ENCODE measurements around the gene CLPX. TPM values are rescaled to one million over a fixed set of nuclear protein-coding genes. Genes with fewer than 3 reads are reported as not detected.

CLPX gene
- total RNA-seq, 2 experiments from 2014 or later, result 26.0 to 53.3 TPM

DNA sequence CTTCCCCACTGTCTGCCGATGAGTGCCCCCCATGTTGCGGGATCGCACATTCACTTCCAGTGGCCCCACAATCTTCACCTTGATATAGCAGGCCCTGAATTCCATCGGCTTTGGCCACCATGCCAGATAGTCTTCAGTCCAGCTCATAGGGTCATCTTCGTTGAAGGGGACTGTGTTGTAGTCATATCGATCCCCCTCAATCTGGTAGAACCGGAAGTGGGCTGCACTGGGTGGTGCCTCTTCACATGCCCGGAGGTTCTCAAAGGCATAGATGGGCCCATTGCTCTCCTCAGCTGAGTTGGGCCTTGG is 12.1 kb upstream of the CLPX start:
- no peaks in the 10 kb centered on the region for H3K36me3 ChIP-seq (ENCODE audit: insufficient read depth, low read length)
- intact Hi-C loops (cut with micrococcal nuclease; ENCODE audit: unreplicated experiment), result no loop called here
- H3K27ac ChIP-seq (ENCODE audit: low read depth, low read length, poor library complexity, severe bottlenecking), result no peak overlapping the region
- no peaks in the 10 kb centered on the region for H4K20me1 ChIP-seq (ENCODE audit: insufficient read depth, low read length)
- DNase-seq (ENCODE audit: low spot score), result no peak
- ChIA-PET POLR2A (no interaction called here), CTCF (ENCODE audit: unreplicated experiment) (no interaction called here)
- H3K9me2 ChIP-seq (ENCODE audit: insufficient read depth, low read length), result no peaks in the 10 kb centered on the region
- BruUV-seq (replicated peaks), result no TSS peak
- no peak overlapping the region for H3K4me3 ChIP-seq (ENCODE audit: low read depth, low read length, poor library complexity, severe bottlenecking)
- H3K9me3 ChIP-seq (ENCODE audit: low read length), result no peaks in the 10 kb centered on the region
- no peak overlapping the region for H3K4me2 ChIP-seq (ENCODE audit: low read length)
- no peaks in the 10 kb centered on the region for H3K4me1 ChIP-seq (ENCODE audit: insufficient read depth, low read length, poor library complexity, severe bottlenecking)
- H2AFZ ChIP-seq (ENCODE audit: low read length), result no peak overlapping the region
- no peaks in the 10 kb centered on the region for H3K79me2 ChIP-seq (ENCODE audit: insufficient read depth, low read depth, low read length)
- no peak for TF ChIP-seq CTCF (conservative IDR thresholded peaks at IDR 0.05; ENCODE audit: low read length)
- no peak for TF ChIP-seq EZH2phosphoT487 (IDR thresholded peaks at IDR 0.05; ENCODE audit: borderline replicate concordance, low read depth, low read length)

- no TSS peak for BruUV-seq (replicated peaks)
- Histone ChIP-seq H3K36me3 (ENCODE audit: insufficient read depth, low read length) (no peaks in the 10 kb centered on the region), H3K4me3 (ENCODE audit: low read depth, low read length, poor library complexity, severe bottlenecking) (no peak overlapping the region), H3K9me2 (ENCODE audit: insufficient read depth, low read length) (no peaks in the 10 kb centered on the region), H2AFZ (ENCODE audit: low read length) (no peak overlapping the region), H3K4me1 (ENCODE audit: insufficient read depth, low read length, poor library complexity, severe bottlenecking) (no peaks in the 10 kb centered on the region), H3K4me2 (ENCODE audit: low read length) (no peak overlapping the region), H3K9me3 (ENCODE audit: low read length) (no peaks in the 10 kb centered on the region), H4K20me1 (ENCODE audit: insufficient read depth, low read length) (no peaks in the 10 kb centered on the region), H3K27ac (ENCODE audit: low read depth, low read length, poor library complexity, severe bottlenecking) (no peak overlapping the region), H3K79me2 (ENCODE audit: insufficient read depth, low read depth, low read length) (no peaks in the 10 kb centered on the region)
- ChIA-PET CTCF (ENCODE audit: unreplicated experiment) (no interaction called here), POLR2A (no interaction called here)
- intact Hi-C loops (cut with micrococcal nuclease; ENCODE audit: unreplicated experiment), result no loop called here
- DNase-seq (ENCODE audit: low spot score), result no peak
- TF ChIP-seq EZH2phosphoT487 (IDR thresholded peaks at IDR 0.05; ENCODE audit: borderline replicate concordance, low read depth, low read length) (no peak), CTCF (conservative IDR thresholded peaks at IDR 0.05; ENCODE audit: low read length) (no peak)
Measured at GRCh38 chr15:65196637-65197336, 11.6 kb upstream of the CLPX start.

DNA sequence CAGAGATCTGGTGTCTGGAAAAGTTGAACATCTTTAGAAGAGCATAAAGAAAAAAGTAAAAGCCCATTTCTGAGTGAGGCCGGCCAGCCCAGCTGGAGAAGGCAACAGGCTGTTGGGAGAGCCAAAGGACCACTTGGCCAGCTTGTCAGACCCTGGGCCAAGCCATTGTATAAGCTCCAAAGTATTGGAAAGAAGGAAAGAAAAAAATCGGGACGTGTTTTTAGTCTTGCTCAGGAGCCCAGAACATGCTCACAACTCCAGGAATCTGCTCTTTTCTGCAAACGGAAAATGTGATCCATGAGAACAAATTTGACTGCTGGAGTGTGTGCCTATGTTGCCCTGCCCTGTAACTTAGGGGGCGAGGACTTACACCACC is 10.4 kb upstream of the CLPX start:
- ChIA-PET CTCF (ENCODE audit: unreplicated experiment) (no interaction called here), POLR2A (interaction anchor here (1.0 kb wide), 1 partner anchor 12 kb away, joined by 3 read pairs; no protein-coding TSS in a partner anchor)
- TF ChIP-seq CTCF (conservative IDR thresholded peaks at IDR 0.05; ENCODE audit: low read length), result no peak
- no peak for TF ChIP-seq EZH2phosphoT487 (IDR thresholded peaks at IDR 0.05; ENCODE audit: borderline replicate concordance, low read depth, low read length)
- no peak overlapping the region for H2AFZ ChIP-seq (ENCODE audit: low read length)
- DNase-seq (ENCODE audit: low spot score), result no peak
- BruUV-seq (replicated peaks), result no TSS peak
- H3K36me3 ChIP-seq (ENCODE audit: insufficient read depth, low read length), result no peaks in the 10 kb centered on the region
- H3K4me2 ChIP-seq (ENCODE audit: low read length), result no peak overlapping the region
- no peak overlapping the region for H3K27ac ChIP-seq (ENCODE audit: low read depth, low read length, poor library complexity, severe bottlenecking)
- no peaks in the 10 kb centered on the region for H3K9me3 ChIP-seq (ENCODE audit: low read length)
- no peak overlapping the region for H3K4me3 ChIP-seq (ENCODE audit: low read depth, low read length, poor library complexity, severe bottlenecking)
- no peaks in the 10 kb centered on the region for H3K79me2 ChIP-seq (ENCODE audit: insufficient read depth, low read depth, low read length)
- no peaks in the 10 kb centered on the region for H4K20me1 ChIP-seq (ENCODE audit: insufficient read depth, low read length)
- no peaks in the 10 kb centered on the region for H3K4me1 ChIP-seq (ENCODE audit: insufficient read depth, low read length, poor library complexity, severe bottlenecking)
- no peaks in the 10 kb centered on the region for H3K9me2 ChIP-seq (ENCODE audit: insufficient read depth, low read length)
- intact Hi-C loops (cut with micrococcal nuclease; ENCODE audit: unreplicated experiment), result no loop called here

All from OCI-LY7 (cell line).